ENCODE measurements around the gene NOMO2.
"Not testable (repeated sequence)": the region's sequence is repeated elsewhere in the genome, so short reads cannot be mapped to it uniquely, and the experiment has no call there.

Gene NOMO2

DNA sequence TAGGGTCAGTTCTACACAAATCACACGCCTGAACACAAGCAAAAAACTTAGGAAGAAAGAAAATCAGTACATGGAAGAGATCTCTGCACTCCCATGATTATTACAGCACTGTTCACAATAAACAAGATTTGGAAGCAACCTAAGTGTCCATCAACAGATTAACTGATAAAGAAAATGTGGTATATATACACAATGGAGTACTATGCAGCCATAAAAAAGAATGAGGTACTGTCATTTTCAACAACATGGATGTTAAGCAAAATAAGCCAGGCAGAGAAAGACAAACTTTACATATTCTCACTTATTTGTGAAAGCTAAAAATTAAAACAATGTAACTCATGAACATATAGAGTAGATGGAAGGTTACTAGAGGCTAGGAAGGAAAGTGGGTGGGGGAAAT is 16.0 kb upstream of the NOMO2 start:
- not testable (repeated sequence) for DNase-seq (ENCODE audit: low spot score)

DNA sequence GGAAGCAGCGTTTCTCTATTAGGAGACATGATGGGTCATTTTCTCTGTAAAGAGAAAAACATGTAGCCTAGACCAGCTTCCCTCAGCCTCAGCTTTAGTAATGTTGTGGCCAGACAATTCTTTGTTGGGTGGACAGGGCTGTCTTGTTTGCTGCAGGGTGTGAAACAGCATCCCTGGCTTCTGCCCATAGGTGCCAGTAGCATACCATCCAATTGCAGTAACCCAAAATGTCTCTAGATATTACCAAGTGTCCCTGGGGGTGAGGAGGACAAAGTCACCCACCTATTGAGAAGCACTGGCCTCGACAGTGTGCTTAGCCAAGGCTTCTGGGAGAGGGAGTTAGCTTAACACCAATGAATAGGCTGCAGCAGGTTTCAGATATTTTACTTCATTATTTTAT is 14.0 kb upstream of the NOMO2 start:
- DNase-seq (ENCODE audit: low spot score) = not testable (repeated sequence)

DNA sequence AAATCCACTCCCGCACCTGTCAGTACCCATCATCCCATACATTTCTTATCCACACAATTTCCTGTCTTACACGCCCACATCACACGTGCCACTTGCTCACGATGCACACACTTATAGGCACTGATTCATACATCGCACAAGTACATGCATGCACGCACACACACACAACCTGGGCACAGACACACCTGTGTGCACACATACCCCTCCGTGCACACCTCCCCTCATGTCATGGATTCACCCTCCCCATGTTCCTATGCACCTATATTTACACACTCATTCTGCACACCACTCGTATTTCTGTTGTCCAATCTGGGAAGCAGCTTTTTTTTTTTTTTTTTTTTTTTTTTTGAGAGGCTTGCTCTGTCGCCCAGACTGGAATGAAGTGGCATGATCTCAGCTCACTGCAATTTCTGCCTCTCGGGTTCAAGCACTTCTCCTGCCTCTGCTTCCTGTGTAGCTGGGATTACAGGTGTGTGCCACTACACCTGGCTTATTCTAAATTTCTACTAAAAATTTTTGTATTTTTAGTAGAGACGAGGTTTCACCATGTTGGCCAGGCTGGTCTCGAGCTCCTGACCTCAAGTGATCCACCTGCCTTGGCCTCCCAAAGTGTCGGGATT is 13.5 kb upstream of the NOMO2 start:
- not testable (repeated sequence) for DNase-seq (ENCODE audit: low spot score)

DNA sequence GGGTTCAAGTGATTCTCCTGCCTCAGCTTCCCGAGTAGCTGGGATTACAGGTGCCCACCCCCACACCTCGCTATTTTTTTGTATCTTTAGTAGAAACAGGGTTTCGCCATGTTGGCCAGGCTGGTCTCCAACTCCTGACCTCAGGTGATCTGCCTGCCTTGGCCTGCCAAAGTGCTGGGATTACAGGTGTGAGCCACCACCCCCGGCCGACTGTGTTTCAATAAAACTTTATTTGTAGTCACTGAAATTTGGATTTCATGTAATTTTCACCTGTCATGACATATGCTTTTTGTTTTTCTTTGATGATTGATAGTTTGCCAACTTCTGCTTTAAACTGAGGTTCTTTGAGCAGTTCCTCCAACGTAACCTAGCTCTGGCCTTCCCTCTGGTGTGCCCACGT is 12.0 kb upstream of the NOMO2 start:
- not testable (repeated sequence) for DNase-seq (ENCODE audit: low spot score)

- not testable (repeated sequence) for DNase-seq (ENCODE audit: low spot score)
These were observed 11.1 kb upstream of the NOMO2 start for GRCh38 chr16:18572973-18573372.

GRCh38 chr16:18571307-18571850 is 9.5 kb upstream of the NOMO2 start:
- not testable (repeated sequence) for DNase-seq (ENCODE audit: low spot score)

DNA sequence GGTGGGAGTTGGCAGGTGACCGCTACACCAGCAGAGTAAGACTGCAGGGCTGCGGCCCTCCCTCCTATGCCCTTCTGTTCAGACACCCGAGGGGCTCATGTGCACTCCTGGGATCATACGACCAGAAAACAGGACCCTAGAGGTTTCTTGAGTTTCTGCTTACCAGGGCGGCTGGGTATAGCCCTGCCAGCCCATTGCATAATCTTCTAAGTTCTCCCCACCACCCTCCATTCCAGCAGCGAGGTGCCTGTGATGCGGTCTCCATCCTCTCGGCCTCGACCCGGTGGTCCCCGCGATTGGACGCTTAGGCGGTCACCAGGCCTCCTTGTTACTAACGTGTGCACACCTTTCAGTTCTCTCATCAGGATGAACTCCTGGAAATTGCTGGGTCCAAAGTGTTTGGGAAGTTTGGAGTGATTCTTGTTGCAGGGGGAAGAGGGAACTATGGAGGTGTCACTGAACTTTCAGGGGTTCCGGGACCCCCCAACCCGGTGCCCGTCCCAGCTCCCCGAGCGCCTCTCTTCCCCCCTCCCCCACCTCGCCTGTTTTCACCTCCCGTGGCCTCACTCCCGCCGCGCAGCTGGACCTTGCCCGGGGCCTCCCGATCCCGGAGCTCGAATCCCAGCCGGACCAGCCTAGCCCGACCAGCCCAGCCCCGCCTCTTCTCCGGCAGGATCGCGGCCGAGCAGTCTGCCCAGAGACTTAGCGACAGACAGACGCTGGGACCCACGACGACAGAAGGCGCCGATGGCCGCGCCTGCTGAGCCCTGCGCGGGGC is 8.8 kb upstream of the NOMO2 start:
- DNase-seq (ENCODE audit: low spot score) = not testable (repeated sequence)

DNA sequence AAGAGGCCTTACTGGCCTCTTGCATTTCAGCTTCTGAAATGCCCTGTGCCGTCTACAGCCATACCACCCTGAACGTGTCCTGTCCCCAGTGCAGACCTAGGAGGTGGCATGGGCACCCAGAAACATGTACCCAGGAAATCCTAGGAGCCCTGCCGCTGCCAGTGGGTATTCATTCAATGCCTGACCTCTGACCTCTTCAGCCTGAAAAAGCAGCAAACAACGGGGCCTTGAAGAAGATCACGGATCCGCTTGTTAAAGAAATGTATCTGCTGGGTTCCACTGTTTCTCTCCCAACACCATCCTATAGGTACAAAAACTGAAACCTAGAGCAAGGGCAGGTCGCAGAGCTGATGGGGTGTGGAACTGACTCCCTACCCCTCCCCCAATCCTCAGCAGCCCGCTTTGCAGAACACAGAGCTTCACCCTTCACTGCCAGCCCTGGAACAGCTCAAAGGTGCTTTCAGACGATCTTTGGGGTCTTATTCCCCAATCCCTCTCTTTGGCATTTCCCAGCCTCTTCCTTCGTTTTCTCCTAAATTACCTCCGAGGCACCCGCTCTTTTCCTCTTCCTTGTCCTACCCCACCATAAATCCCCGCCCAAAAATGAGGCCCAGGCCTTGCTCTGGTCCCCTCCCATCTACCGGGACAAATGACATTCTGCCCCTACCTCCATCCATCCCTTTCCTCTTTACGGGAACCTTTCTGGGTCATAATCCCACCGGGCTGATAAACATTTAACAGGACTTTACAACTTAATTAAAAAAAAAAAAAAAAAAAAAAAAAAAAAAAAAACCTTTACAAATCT is 1.3 kb downstream of the NOMO2 start:
- DNase-seq (ENCODE audit: low spot score) = not testable (repeated sequence)

DNA sequence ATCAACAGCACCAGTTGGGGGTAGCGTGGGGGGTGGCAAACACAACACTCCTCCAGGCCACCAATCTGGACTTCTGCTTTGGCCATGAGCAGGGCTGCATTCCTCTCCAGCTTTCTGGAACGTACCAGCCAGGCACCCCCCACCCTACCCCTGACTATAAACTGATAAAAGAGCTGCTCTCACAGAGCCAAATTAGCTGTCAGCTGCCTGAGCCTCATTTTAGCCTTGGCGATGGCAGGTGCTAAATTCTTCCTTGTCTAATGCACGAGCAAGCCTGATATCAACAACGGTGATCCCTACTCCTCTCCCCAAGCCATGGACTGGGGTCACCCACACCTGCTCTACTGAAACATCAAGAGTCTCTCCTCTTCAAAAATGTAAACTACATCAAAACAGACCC is 8.2 kb downstream of the NOMO2 start:
- DNase-seq (ENCODE audit: low spot score) = not testable (repeated sequence)

GRCh38 chr16:18547382-18547781 is 14.5 kb downstream of the NOMO2 start:
- DNase-seq (ENCODE audit: low spot score) = not testable (repeated sequence)

DNA sequence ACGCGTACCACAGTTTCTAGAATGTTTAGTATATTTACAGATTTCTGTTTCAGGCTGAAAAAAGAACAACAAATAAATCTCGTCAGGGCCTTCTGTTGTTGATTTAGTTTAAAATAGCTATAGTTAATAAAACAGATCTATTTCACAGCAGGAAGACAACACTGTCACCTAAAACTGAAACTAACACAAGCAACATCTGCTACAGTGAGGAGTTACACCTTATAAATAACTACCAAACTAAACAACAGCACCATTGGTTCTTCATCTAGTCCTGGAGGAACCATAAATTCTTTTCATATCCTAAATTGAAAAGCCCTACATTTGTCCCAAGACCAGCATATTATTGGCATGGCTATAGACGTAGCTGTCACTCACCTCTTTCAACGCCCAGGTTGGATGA is 15.0 kb downstream of the NOMO2 start:
- not testable (repeated sequence) for DNase-seq (ENCODE audit: low spot score)

- DNase-seq (ENCODE audit: low spot score) = not testable (repeated sequence)
These were observed 17.4 kb downstream of the NOMO2 start for GRCh38 chr16:18544232-18545081.

- not testable (repeated sequence) for DNase-seq (ENCODE audit: low spot score)
These were observed 20.0 kb downstream of the NOMO2 start for GRCh38 chr16:18541912-18542311.

DNA sequence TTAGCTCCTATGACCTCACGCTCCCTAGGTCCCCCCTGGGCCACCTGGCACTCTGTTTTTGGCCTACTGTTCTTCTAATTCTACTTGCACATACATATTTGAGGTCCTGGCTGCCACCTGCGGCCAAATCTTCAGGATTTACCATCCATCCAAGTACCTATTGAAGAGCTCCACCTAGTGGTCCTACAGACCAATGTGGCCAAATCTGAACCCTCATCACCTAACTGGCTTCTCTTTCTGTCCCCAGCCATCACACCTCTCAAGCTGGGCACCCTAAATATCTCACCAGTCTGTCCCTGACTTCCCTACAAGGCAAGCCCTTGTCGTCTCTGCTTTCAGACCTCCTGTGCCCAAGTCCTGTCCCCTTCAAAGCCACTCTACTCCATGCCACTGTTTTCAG is 24.9 kb downstream of the NOMO2 start:
- DNase-seq (ENCODE audit: low spot score) = not testable (repeated sequence)

- not testable (repeated sequence) for DNase-seq (ENCODE audit: low spot score)
These were observed 26.3 kb downstream of the NOMO2 start for GRCh38 chr16:18535519-18536168.

- not testable (repeated sequence) for DNase-seq (ENCODE audit: low spot score)
These were observed 27.6 kb downstream of the NOMO2 start for GRCh38 chr16:18534308-18534707.

DNA sequence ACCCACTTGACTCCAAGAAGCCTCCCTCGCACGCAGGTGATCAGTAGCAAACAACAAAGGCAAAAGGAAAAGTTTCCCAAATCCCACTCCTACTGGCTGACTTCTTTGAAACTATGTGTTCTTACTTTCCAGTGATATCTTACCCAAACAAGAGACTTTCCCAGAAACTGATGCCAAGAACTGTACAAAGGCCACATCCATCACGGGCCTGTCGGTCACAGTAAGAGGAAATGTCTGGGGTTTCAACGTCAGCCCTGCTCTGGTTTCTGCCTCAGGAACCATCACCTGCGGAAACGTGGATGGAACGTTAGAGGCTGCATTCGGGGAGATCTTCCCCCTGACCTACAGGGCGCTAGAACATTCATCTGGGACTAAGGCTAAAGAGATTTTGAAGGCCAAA is 30.6 kb downstream of the NOMO2 start:
- not testable (repeated sequence) for DNase-seq (ENCODE audit: low spot score)

GRCh38 chr16:18530329-18530728 is 31.6 kb downstream of the NOMO2 start:
- not testable (repeated sequence) for DNase-seq (ENCODE audit: low spot score)

DNA sequence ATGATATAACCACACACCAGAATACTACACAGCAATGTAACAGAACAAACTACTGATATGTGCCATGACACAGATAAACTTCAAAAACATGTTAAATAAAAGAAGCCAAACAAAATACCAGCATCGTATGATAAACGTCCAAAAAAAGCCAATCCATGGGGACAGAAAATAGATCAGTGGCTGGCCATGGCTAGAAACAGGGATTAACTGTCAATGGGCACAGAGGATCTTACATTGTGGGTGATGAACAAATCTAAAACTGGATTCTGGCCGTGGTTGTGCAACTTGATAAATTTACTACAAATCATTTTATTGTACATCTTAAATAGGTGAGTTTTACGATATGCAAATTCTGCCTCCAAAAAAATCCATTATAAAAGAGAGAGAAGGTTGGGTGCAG is 35.4 kb downstream of the NOMO2 start:
- not testable (repeated sequence) for DNase-seq (ENCODE audit: low spot score)

DNA sequence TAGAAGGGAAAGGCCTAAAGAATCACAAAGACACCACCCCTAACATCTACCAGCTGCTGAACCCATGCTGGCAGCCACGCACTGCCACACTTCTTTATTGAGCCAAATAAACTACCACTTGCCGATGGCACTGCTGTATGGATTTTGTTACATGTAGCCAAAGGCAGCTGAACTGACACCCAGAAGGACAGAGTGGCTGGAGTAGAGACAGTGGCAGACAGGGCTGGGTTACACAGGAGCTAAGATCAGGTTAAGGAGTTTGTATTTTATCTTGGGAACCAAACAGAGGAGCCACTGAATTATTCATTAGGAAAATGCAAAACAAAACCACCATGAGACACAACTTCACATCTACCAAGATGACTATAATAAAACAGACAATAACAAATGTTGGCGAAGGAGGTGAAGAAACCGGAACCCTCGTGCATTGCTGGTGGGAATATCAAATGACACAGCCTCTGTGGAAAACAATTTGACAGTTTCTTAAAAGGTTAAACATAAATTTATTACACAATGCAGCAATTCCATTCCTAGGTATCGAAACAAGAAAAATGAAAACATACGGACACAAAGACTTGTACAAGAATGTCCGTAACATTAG is 35.9 kb downstream of the NOMO2 start:
- not testable (repeated sequence) for DNase-seq (ENCODE audit: low spot score)
